NOMO-1 treated with dmso at 0.1 percent for 144 hours (cell line): ENCODE measurements around the gene CDKN2A.
"Not testable (repeated sequence)": the region's sequence is repeated elsewhere in the genome, so short reads cannot be mapped to it uniquely, and the experiment has no call there.

Source experiments
- DNase-seq: peaks from one replicate; lab custom pipeline; 2025; ENCODE audit not compliant: unreplicated experiment; lab: John Stamatoyannopoulos, UW

CDKN2A gene

DNA sequence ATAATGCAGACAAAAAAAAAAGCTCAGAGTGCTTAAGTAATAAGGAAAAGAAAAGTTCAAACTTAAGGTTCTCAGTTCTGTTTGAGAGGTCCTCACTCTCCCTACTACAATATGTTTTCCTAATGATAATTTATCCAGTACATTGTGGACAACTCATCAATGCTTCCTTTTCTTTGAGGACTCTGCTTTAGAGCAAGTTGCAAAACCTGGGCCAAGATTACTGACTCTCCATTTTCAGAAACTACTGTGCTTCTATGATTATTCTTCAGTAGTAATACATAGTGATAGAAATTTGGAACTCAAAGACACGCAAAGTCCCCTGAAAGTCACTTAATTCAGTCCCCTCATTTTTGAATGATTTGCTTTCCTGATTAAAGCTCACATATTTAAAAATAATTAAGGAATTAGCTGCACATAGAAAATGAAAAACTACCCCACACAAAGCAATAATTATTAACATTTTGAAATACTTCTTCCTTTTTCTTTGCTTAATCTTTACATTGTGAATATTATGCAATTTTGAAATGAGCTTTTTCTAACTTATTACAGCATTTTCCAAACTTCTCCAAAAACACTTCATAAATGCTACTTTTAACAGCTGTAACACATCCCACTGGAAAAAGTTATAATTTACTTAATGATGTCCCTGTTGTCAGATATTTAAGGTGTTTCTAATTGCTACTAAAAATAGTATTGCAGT is 11.2 kb downstream of the CDKN2A start:
- no peak for DNase-seq

GRCh38 chr9:21982391-21982790 is 11.8 kb downstream of the CDKN2A start:
- no peak for DNase-seq

GRCh38 chr9:21976334-21976875 is 17.8 kb downstream of the CDKN2A start:
- DNase-seq: no peak

GRCh38 chr9:21974722-21975409 is 19.3 kb downstream of the CDKN2A start:
- DNase-seq: no peak

DNA sequence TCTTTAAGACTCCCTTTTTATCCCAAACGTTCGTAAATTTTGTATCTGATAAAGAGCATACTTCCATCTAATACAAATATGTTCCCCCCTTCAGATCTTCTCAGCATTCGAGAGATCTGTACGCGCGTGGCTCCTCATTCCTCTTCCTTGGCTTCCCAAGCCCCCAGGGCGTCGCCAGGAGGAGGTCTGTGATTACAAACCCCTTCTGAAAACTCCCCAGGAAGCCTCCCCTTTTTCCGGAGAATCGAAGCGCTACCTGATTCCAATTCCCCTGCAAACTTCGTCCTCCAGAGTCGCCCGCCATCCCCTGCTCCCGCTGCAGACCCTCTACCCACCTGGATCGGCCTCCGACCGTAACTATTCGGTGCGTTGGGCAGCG is 19.9 kb downstream of the CDKN2A start:
- no peak for DNase-seq

DNA sequence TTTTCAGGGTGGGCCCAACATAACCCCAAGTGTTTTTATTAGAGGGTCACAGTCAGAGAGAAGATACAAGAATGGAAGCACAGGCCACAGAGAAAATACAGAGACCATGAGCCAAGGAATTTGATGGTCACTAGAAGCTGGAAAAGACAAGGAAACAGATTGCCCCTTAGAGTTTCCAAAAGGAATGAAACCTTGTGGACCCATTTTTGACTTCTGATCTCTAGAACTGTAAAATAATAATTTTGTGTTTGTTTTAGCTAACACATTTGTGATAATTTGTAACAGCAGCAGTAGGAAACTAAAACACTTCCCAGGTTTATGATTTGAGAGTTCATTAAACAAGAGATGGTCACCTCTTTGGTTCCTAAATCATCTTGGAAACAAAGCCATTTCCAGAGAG is 21.8 kb downstream of the CDKN2A start:
- no peak for DNase-seq

- no peak for DNase-seq
Measured at GRCh38 chr9:21970800-21971640, 23.2 kb downstream of the CDKN2A start.

DNA sequence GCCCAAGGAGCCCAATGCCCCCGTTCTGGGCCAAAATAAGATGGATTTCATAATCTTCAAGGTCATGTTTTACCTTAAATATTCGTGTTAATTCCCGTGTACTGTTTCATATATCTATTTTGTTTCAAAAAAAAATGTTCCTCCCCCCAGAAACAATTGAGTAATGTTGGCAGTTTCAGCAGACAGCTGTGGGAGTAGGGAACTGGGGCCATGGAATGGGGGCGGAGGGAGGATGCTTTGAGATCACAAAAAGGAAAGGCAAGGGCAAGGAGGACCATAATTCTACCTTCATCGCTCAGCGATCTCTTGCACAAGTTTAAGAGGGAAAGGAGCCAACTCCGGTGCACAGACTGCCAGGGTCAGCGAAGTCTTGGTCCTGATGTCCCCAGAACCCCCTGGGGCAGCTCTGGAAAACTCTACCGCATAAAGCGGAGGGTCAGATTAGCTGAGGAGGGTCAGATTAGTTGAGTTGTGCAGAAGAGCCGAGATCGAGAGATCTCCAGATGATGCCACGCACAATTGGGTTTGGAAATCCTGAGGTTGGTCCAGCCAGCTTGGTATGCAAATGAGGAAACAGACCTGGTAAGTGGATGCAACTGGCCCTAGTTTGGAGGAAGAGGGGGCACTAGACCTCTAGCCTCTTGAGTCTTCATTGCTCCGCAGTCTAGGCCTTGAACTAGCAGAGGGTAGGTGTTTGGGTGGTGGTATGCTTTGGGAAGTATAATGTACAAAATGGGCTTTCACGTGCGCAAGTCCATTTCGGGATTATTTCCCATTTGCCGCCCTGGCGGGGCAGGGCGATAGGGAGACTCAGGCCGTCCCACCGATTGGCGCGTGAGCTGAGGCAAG is 24.0 kb downstream of the CDKN2A start:
- no peak for DNase-seq

DNA sequence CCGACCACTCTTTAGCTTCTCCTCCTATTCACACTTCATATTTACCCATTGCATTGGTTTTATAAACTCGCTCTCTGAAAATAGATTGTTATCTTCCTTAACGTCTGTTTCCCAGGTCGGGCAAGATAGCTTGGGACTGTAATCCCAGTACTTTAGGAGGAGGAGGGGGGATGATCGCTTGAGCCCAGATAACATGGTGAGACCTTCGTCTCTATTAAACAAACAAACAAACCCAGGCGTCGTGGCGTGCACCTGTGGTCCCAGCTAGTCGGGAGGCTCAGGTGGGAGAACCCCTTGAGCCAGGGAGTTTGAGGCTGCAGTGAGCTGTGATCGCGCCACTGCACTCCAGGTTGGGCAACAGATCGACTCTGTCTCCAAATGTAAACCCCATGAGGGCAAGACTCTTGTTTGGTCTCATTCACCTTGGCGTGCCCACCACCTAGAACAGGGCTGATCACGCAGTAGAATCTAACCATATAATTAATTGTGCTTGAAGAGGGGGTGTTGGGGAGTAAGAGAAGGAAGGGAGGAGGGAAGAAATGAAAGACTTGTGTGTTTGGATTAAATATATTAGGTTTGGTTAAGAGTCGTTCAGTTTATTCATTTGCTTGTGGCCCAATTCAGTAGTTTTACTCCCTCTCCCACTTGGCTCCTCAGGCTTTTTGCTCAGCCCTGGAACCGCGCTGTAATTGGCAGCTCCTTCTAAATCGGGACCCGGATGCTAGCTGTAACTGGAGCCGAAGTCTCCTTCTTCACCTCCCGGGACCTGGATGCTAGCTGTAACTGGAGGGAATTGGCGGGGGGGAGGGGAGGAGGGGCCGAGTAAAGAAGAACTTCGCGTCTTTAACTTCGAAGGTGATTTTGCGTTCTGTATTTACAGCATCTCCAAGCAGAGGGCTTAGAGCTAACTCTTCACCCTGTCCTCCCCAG is 24.9 kb downstream of the CDKN2A start:
- no peak for DNase-seq

DNA sequence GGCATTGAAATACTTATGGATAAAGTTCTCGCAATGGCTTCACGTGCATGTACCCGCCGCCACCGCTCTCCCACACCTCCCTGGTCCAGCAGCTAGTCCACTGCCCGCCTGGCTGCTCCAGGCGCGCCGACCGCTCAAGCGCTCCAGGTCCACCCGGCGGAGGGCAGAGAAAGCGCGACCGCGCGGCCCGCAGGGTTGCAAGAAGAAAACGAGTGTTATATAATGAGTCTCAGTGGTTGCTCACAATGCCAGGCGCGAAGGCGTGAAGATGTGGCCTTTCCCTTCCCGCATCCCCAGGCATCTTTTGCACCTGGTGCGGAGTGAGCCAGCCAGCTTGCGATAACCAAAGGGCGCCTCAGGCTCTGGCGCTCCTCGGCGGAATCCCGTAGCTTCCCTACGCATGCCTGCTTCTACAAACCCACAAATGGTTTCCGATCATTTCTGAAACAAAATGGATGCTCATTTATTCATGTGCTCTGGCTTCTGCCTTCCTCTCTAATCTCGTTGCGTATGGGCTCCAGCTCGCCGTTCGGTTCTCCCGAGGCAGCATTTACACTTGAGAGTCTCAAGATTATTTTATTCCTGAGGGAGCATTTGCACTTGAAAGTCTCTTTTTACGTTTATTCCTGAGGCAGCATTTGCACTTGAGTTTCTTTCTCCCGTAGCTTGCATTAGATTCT is 25.7 kb downstream of the CDKN2A start:
- no peak for DNase-seq

GRCh38 chr9:21967702-21968101 is 26.5 kb downstream of the CDKN2A start:
- no peak for DNase-seq

- DNase-seq: no peak
Measured at GRCh38 chr9:21967169-21967568, 27.0 kb downstream of the CDKN2A start.

- DNase-seq: no peak
Measured at GRCh38 chr9:21966140-21966851, 27.9 kb downstream of the CDKN2A start.

- DNase-seq: no peak
Measured at GRCh38 chr9:21965401-21965951, 28.7 kb downstream of the CDKN2A start.

DNA sequence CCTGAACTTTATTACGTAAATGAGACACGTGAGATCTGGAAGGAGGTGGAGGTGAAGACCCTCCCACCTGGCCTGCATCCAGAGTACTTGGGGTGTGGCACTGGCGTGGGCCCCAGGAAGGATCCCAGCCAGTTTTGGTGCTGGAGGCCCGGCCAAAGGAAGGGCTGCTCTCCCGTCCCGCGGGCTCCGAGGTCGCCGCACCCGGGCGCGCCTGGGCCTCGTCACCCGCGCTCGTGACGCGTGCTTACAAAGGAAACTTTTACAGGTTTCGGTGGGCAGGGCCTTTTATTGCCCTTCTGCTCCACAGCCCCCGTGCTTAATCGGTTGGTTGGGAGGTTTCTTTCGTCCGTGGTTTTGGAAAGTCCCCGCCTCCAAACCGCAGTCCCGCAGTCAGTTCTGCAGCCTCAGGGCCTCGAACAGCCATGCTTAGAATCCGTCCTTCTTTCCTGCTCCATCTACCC is 29.2 kb downstream of the CDKN2A start:
- no peak for DNase-seq

- no peak for DNase-seq
Measured at GRCh38 chr9:21961569-21961968, 32.6 kb downstream of the CDKN2A start.

- not testable (repeated sequence) for DNase-seq
Measured at GRCh38 chr9:21959268-21959667, 34.9 kb downstream of the CDKN2A start.

GRCh38 chr9:21958833-21959232 is 35.4 kb downstream of the CDKN2A start:
- DNase-seq: no peak
